Measurements from ENCODE around the gene TRIM25. TPM values are rescaled to one million over a fixed set of nuclear protein-coding genes. Genes with fewer than 3 reads are reported as not detected.
"Not testable (repeated sequence)": the region's sequence is repeated elsewhere in the genome, so short reads cannot be mapped to it uniquely, and the experiment has no call there.

The TRIM25 gene
- total RNA-seq, 1 experiment from 2014 or later = 135 TPM

- H3K4me2 ChIP-seq (ENCODE audit: low read length) = no peak overlapping the region
- BruUV-seq (replicated peaks) = no TSS peak
- ATAC-seq (peak; percentile 89), DNase-seq (ENCODE audit: low read depth, low spot score) (peak; percentile 50)
- peak; percentile 94 for TF ChIP-seq RAD21 (IDR thresholded peaks at IDR 0.05; ENCODE audit: low read depth)
- TF ChIP-seq, protein P1, sequence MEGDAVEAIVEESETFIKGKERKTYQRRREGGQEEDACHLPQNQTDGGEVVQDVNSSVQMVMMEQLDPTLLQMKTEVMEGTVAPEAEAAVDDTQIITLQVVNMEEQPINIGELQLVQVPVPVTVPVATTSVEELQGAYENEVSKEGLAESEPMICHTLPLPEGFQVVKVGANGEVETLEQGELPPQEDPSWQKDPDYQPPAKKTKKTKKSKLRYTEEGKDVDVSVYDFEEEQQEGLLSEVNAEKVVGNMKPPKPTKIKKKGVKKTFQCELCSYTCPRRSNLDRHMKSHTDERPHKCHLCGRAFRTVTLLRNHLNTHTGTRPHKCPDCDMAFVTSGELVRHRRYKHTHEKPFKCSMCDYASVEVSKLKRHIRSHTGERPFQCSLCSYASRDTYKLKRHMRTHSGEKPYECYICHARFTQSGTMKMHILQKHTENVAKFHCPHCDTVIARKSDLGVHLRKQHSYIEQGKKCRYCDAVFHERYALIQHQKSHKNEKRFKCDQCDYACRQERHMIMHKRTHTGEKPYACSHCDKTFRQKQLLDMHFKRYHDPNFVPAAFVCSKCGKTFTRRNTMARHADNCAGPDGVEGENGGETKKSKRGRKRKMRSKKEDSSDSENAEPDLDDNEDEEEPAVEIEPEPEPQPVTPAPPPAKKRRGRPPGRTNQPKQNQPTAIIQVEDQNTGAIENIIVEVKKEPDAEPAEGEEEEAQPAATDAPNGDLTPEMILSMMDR (IDR thresholded peaks at IDR 0.05 in 2 of 3, conservative IDR thresholded peaks at IDR 0.05 in 1 of 3; ENCODE audit: borderline replicate concordance in 1 of 3, insufficient read depth in 1 of 3, low read depth in 2 of 3, low read length in 2 of 3) = peak; percentile 73 to 91 (median 84)
- TF ChIP-seq ZNF274 (IDR thresholded peaks at IDR 0.05; ENCODE audit: low read depth, low read length) = no peak
- intact Hi-C loops (cut with micrococcal nuclease) = loop anchor here (1.0 to 5.0 kb wide), 4 partner anchors 121 to 438 kb away; no protein-coding TSS in a partner anchor
- H2AFZ ChIP-seq (ENCODE audit: low read depth, low read length, poor library complexity, severe bottlenecking) = no peak overlapping the region
- RAD21 ChIA-PET (ENCODE audit: low non-redundant PET in 1 of 2, low total read pairs in 2 of 2, uncharacterized antibody in 2 of 2, unreplicated experiment in 2 of 2) = interaction anchor here (0.6 to 1.5 kb wide), 3 partner anchors 68 to 440 kb away, joined by 3 to 6 read pairs (median 3); no protein-coding TSS in a partner anchor
- H3K27me3 ChIP-seq (ENCODE audit: insufficient read depth, low read length) = no peaks in the 10 kb centered on the region
- no peak overlapping the region for H3K4me3 ChIP-seq (replicated peaks in 1 of 2; ENCODE audit: low read depth in 1 of 2, low read length in 2 of 2)
- peaks cover 4 to 6% of the 10 kb centered on the region in 2 experiments; a peak in 1 of 4 replicates for H3K4me1 ChIP-seq (ENCODE audit: control insufficient read depth in 1 of 2, insufficient read depth in 2 of 2, low read length in 2 of 2)
- no peak overlapping the region for H3K9ac ChIP-seq (ENCODE audit: low read length)
- H3K9me2 ChIP-seq (ENCODE audit: insufficient read depth) = no peaks in the 10 kb centered on the region
- no peak overlapping the region for H3K27ac ChIP-seq (ENCODE audit: low read depth, low read length)
- no peaks in the 10 kb centered on the region for H3K9me3 ChIP-seq (ENCODE audit: control insufficient read depth in 1 of 2, insufficient read depth in 1 of 2, low read depth in 1 of 2, low read length in 2 of 2)
- peaks cover 7% of the 10 kb centered on the region; the same call in 1 of the 2 replicates for H3K79me2 ChIP-seq (ENCODE audit: insufficient read depth, low read length)
- CTCF ChIA-PET = interaction anchor here (0.7 to 1.4 kb wide), 8 partner anchors 26 to 440 kb away, joined by 3 to 25 read pairs (median 4); partner anchors contain the start of gene TRIM25
- H3K36me3 ChIP-seq (ENCODE audit: control insufficient read depth in 1 of 2, insufficient read depth in 2 of 2, low read length in 2 of 2) = peaks cover 33 to 57% of the 10 kb centered on the region in 2 experiments
- POLR2A ChIA-PET = interaction anchor here (0.7 to 1.4 kb wide), 2 partner anchors 26 to 43 kb away, joined by 4 to 5 read pairs; partner anchors contain the start of gene TRIM25
- peaks cover 11% of the 10 kb centered on the region; the same call in 1 of the 2 replicates for H4K20me1 ChIP-seq (ENCODE audit: insufficient read depth)
Measured at GRCh38 chr17:56939869-56940484, 26.1 kb upstream of the TRIM25 start.

GRCh38 chr17:56938206-56938605 is 24.4 kb upstream of the TRIM25 start:
- BruUV-seq (replicated peaks) = TSS peak; percentile 24
- RAD21 ChIA-PET (ENCODE audit: low non-redundant PET in 1 of 2, low total read pairs in 2 of 2, uncharacterized antibody in 2 of 2, unreplicated experiment in 2 of 2); H3K9ac ChIP-seq (ENCODE audit: low read length); H3K4me2 ChIP-seq (ENCODE audit: low read length); ATAC-seq; DNase-seq (ENCODE audit: low read depth, low spot score); H3K4me3 ChIP-seq (replicated peaks in 1 of 2; ENCODE audit: low read depth in 1 of 2, low read length in 2 of 2); H2AFZ ChIP-seq (ENCODE audit: low read depth, low read length, poor library complexity, severe bottlenecking); H3K9me2 ChIP-seq (ENCODE audit: insufficient read depth); H3K27ac ChIP-seq (ENCODE audit: low read depth, low read length); H3K9me3 ChIP-seq (ENCODE audit: control insufficient read depth in 1 of 2, insufficient read depth in 1 of 2, low read depth in 1 of 2, low read length in 2 of 2); H3K27me3 ChIP-seq (ENCODE audit: insufficient read depth, low read length); intact Hi-C loops (cut with micrococcal nuclease); H3K4me1 ChIP-seq (ENCODE audit: control insufficient read depth in 1 of 2, insufficient read depth in 2 of 2, low read length in 2 of 2); H3K79me2 ChIP-seq (ENCODE audit: insufficient read depth, low read length): not testable (repeated sequence)
- Histone ChIP-seq H4K20me1 (ENCODE audit: insufficient read depth) (peaks cover 11% of the 10 kb centered on the region; the same call in 1 of the 2 replicates), H3K36me3 (ENCODE audit: control insufficient read depth in 1 of 2, insufficient read depth in 2 of 2, low read length in 2 of 2) (peaks cover 28 to 64% of the 10 kb centered on the region in 2 experiments)
- ChIA-PET CTCF (interaction anchor here (0.8 kb wide), 1 partner anchor 118 kb away, joined by 3 read pairs; no protein-coding TSS in a partner anchor), POLR2A (interaction anchor here (0.8 kb wide), 1 partner anchor 24 kb away, joined by 3 read pairs; the partner anchor contains the start of gene TRIM25)

All from HCT116 (cell line).